Tongue (tissue), 2 donors: Measurements from ENCODE around the gene C1QTNF6. TPM values are rescaled to one million over a fixed set of nuclear protein-coding genes. Genes with fewer than 3 reads are reported as not detected.

Experiments
- DNase-seq: peaks from one replicate; pipeline ENCODE4 v3.0.0-alpha.2; 2015
- total RNA-seq: library from RNA; depleted of rRNA; stranded (reverse); fragments of >200 nt; gene quantifications from one replicate; pipeline ENCODE4 v1.2.3, GENCODE V29; 2014

The C1QTNF6 gene
- total RNA-seq, 1 donor from 2014 or later: 8.9 TPM

GRCh38 chr22:37162221-37163095 lies 25.6 kb downstream of the C1QTNF6 start:
- no peak for DNase-seq

- no peak for DNase-seq
Observed at GRCh38 chr22:37161443-37161842, 26.6 kb downstream of the C1QTNF6 start.

GRCh38 chr22:37160027-37160426 lies 28.0 kb downstream of the C1QTNF6 start:
- no peak for DNase-seq

GRCh38 chr22:37158963-37159290 lies 29.1 kb downstream of the C1QTNF6 start:
- no peak for DNase-seq

- no peak for DNase-seq
Observed at GRCh38 chr22:37157516-37158285, 30.3 kb downstream of the C1QTNF6 start.

- no peak for DNase-seq
Observed at GRCh38 chr22:37156686-37157435, 31.2 kb downstream of the C1QTNF6 start.

GRCh38 chr22:37155971-37156370 lies 32.1 kb downstream of the C1QTNF6 start:
- no peak for DNase-seq

- DNase-seq: no peak
Observed at GRCh38 chr22:37154925-37155712, 32.9 kb downstream of the C1QTNF6 start.

GRCh38 chr22:37153901-37154300 lies 34.1 kb downstream of the C1QTNF6 start:
- DNase-seq: no peak

- no peak for DNase-seq
Observed at GRCh38 chr22:37151401-37151800, 36.6 kb downstream of the C1QTNF6 start.

- no peak for DNase-seq
Observed at GRCh38 chr22:37150701-37151100, 37.3 kb downstream of the C1QTNF6 start.

- no peak for DNase-seq
Observed at GRCh38 chr22:37148742-37149665, 39.0 kb downstream of the C1QTNF6 start.

GRCh38 chr22:37148031-37148651 lies 39.9 kb downstream of the C1QTNF6 start:
- DNase-seq: no peak

- DNase-seq: no peak
Observed at GRCh38 chr22:37147186-37147990, 40.7 kb downstream of the C1QTNF6 start.

GRCh38 chr22:37146507-37147180 lies 41.4 kb downstream of the C1QTNF6 start:
- DNase-seq: no peak

- no peak for DNase-seq
Observed at GRCh38 chr22:37146051-37146385, 42.0 kb downstream of the C1QTNF6 start.

GRCh38 chr22:37145180-37146050 lies 42.6 kb downstream of the C1QTNF6 start:
- no peak for DNase-seq

- DNase-seq: no peak
Observed at GRCh38 chr22:37144180-37144554, 43.9 kb downstream of the C1QTNF6 start.
